HL-60 (cell line): Measurements from ENCODE around the gene GRIA3.

Experiments
- DNase-seq, 2 experiments: peaks; one replicate each; pipeline ENCODE4 v3.0.0-alpha.2; 2010 to 2020; ENCODE audit warnings: low read depth in 1 of 2, low spot score in 1 of 2
- H3K27ac ChIP-seq: fragments of 250-450 bp; sonication (Bioruptor Pico); replicated peaks from 2 replicates; pipeline ENCODE4 v1.5.1; 2020; ENCODE audit warnings: mild to moderate bottlenecking, moderate library complexity
- H3K27me3 ChIP-seq: fragments of 250-450 bp; sonication (Bioruptor Pico); 2 replicates; pipeline ENCODE4 v1.5.1; 2021; ENCODE audit warnings: mild to moderate bottlenecking, moderate library complexity; ENCODE audit not compliant: insufficient read depth, poor library complexity, severe bottlenecking
- H3K4me3 ChIP-seq: replicated peaks from 2 replicates; pipeline ENCODE4 v1.5.1; 2011; ENCODE audit warnings: mild to moderate bottlenecking, control low read depth, low read length; ENCODE audit not compliant: insufficient read depth
- GABPA ChIP-seq: IDR thresholded peaks from 2 replicates; pipeline ENCODE4 v1.6.1; 2012; ENCODE audit warnings: low read depth
- POLR2AphosphoS5 ChIP-seq: IDR thresholded peaks from 2 replicates; pipeline ENCODE4 v1.6.1; 2012; ENCODE audit warnings: low read depth
- SPI1 ChIP-seq: IDR thresholded peaks from 2 replicates; pipeline ENCODE4 v1.6.1; 2012; ENCODE audit warnings: low read depth, mild to moderate bottlenecking, borderline replicate concordance
- TF ChIP-seq, protein P1 (sequence below): IDR thresholded peaks from one replicate; pipeline ENCODE4 v1.5.1; 2011; ENCODE audit warnings: low read length, control low read depth, inconsistent platforms; ENCODE audit not compliant: insufficient read depth
- TF ChIP-seq, protein P2 (sequence below): IDR thresholded peaks from 2 replicates; pipeline ENCODE4 v1.6.1; 2012; ENCODE audit warnings: low read depth; ENCODE audit not compliant: insufficient replicate concordance

GRIA3 gene

GRCh38 chrX:123140904-123141303 is 43.2 kb upstream of the GRIA3 start:
- H3K27me3 ChIP-seq: no peaks in the 10 kb centered on the region
- no peak for TF ChIP-seq POLR2AphosphoS5
- TF ChIP-seq, protein P1, sequence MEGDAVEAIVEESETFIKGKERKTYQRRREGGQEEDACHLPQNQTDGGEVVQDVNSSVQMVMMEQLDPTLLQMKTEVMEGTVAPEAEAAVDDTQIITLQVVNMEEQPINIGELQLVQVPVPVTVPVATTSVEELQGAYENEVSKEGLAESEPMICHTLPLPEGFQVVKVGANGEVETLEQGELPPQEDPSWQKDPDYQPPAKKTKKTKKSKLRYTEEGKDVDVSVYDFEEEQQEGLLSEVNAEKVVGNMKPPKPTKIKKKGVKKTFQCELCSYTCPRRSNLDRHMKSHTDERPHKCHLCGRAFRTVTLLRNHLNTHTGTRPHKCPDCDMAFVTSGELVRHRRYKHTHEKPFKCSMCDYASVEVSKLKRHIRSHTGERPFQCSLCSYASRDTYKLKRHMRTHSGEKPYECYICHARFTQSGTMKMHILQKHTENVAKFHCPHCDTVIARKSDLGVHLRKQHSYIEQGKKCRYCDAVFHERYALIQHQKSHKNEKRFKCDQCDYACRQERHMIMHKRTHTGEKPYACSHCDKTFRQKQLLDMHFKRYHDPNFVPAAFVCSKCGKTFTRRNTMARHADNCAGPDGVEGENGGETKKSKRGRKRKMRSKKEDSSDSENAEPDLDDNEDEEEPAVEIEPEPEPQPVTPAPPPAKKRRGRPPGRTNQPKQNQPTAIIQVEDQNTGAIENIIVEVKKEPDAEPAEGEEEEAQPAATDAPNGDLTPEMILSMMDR: no peak
- TF ChIP-seq, protein P2, sequence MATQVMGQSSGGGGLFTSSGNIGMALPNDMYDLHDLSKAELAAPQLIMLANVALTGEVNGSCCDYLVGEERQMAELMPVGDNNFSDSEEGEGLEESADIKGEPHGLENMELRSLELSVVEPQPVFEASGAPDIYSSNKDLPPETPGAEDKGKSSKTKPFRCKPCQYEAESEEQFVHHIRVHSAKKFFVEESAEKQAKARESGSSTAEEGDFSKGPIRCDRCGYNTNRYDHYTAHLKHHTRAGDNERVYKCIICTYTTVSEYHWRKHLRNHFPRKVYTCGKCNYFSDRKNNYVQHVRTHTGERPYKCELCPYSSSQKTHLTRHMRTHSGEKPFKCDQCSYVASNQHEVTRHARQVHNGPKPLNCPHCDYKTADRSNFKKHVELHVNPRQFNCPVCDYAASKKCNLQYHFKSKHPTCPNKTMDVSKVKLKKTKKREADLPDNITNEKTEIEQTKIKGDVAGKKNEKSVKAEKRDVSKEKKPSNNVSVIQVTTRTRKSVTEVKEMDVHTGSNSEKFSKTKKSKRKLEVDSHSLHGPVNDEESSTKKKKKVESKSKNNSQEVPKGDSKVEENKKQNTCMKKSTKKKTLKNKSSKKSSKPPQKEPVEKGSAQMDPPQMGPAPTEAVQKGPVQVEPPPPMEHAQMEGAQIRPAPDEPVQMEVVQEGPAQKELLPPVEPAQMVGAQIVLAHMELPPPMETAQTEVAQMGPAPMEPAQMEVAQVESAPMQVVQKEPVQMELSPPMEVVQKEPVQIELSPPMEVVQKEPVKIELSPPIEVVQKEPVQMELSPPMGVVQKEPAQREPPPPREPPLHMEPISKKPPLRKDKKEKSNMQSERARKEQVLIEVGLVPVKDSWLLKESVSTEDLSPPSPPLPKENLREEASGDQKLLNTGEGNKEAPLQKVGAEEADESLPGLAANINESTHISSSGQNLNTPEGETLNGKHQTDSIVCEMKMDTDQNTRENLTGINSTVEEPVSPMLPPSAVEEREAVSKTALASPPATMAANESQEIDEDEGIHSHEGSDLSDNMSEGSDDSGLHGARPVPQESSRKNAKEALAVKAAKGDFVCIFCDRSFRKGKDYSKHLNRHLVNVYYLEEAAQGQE: no peak
- TF ChIP-seq GABPA: no peak
- TF ChIP-seq SPI1: no peak
- no peak for DNase-seq

GRCh38 chrX:123153846-123154335 is 30.2 kb upstream of the GRIA3 start:
- H3K27ac ChIP-seq: no peak overlapping the region
- no peak overlapping the region for H3K4me3 ChIP-seq
- DNase-seq: no peak
- no peak for TF ChIP-seq POLR2AphosphoS5
- no peak for TF ChIP-seq GABPA
- TF ChIP-seq, protein P2: no peak
- TF ChIP-seq, protein P1: no peak
- no peak for TF ChIP-seq SPI1
- H3K27me3 ChIP-seq: no peaks in the 10 kb centered on the region

More at GRCh38 chrX:123140904-123141303, 43.2 kb upstream of the GRIA3 start:
- Histone ChIP-seq H3K4me3 (no peak overlapping the region), H3K27ac (no peak overlapping the region)

GRCh38 chrX:123155327-123155726 is 28.8 kb upstream of the GRIA3 start:
- DNase-seq: no peak
- Histone ChIP-seq H3K27me3 (no peaks in the 10 kb centered on the region), H3K4me3 (no peak overlapping the region), H3K27ac (no peak overlapping the region)
- no peak for TF ChIP-seq POLR2AphosphoS5
- TF ChIP-seq, protein P2: no peak
- TF ChIP-seq SPI1: no peak
- TF ChIP-seq, protein P1: no peak
- TF ChIP-seq GABPA: no peak
